ENCODE data around the gene OLFML2B.

Gene OLFML2B

GRCh38 chr1:162035241-162035640, 11.6 kb upstream of the OLFML2B start:
- TF ChIP-seq CTCF (IDR thresholded peaks at IDR 0.05; ENCODE audit: low read depth, low read length, missing control alignments): no peak
- no peak for DNase-seq (ENCODE audit: low read depth)
- H3K4me3 ChIP-seq (ENCODE audit: low read depth, low read length): no peak overlapping the region

GRCh38 chr1:162033428-162033827, 9.8 kb upstream of the OLFML2B start:
- TF ChIP-seq CTCF (IDR thresholded peaks at IDR 0.05; ENCODE audit: low read depth, low read length, missing control alignments): no peak
- DNase-seq (ENCODE audit: low read depth): no peak
- H3K4me3 ChIP-seq (ENCODE audit: low read depth, low read length): no peak overlapping the region

GRCh38 chr1:162030759-162031280, 7.2 kb upstream of the OLFML2B start:
- no peak for DNase-seq (ENCODE audit: low read depth)
- H3K4me3 ChIP-seq (ENCODE audit: low read depth, low read length): no peak overlapping the region
- TF ChIP-seq CTCF (IDR thresholded peaks at IDR 0.05; ENCODE audit: low read depth, low read length, missing control alignments): no peak

- DNase-seq (ENCODE audit: low read depth): no peak
- TF ChIP-seq CTCF (IDR thresholded peaks at IDR 0.05; ENCODE audit: low read depth, low read length, missing control alignments): no peak
- no peak overlapping the region for H3K4me3 ChIP-seq (ENCODE audit: low read depth, low read length)
These were observed 5.5 kb upstream of the OLFML2B start for GRCh38 chr1:162029157-162029556.

GRCh38 chr1:162028726-162029125, 5.1 kb upstream of the OLFML2B start:
- peak; percentile 26 for DNase-seq (ENCODE audit: low read depth)
- no peak for TF ChIP-seq CTCF (IDR thresholded peaks at IDR 0.05; ENCODE audit: low read depth, low read length, missing control alignments)
- H3K4me3 ChIP-seq (ENCODE audit: low read depth, low read length): no peak overlapping the region

- H3K4me3 ChIP-seq (ENCODE audit: low read depth, low read length): no peak overlapping the region
- no peak for TF ChIP-seq CTCF (IDR thresholded peaks at IDR 0.05; ENCODE audit: low read depth, low read length, missing control alignments)
- DNase-seq (ENCODE audit: low read depth): no peak
These were observed 3.2 kb upstream of the OLFML2B start for GRCh38 chr1:162026881-162027280.

GRCh38 chr1:162025541-162025940, 1.9 kb upstream of the OLFML2B start:
- TF ChIP-seq CTCF (IDR thresholded peaks at IDR 0.05; ENCODE audit: low read depth, low read length, missing control alignments): no peak
- no peak overlapping the region for H3K4me3 ChIP-seq (ENCODE audit: low read depth, low read length)
- DNase-seq (ENCODE audit: low read depth): no peak
